Psoas muscle (tissue), 8 donors: ENCODE results near the gene YTHDC1. TPM values are rescaled to one million over a fixed set of nuclear protein-coding genes. Genes with fewer than 3 reads are reported as not detected.

Experiments
- ATAC-seq, 4 donors: fragments of 200-7000 bp; cut with Tn5 transposase; one replicate each; pipeline ENCODE4 v1.9.1; 2020; ENCODE audit warnings: moderate library complexity in 3 of 4, mild to moderate bottlenecking in 2 of 4
- DNase-seq, 2 donors: peaks; one replicate each; pipeline ENCODE4 v3.0.0-alpha.2; 2020
- H3K27ac ChIP-seq: fragments of 200-600 bp; one replicate; pipeline ENCODE4 v1.8.0; 2022
- H3K27me3 ChIP-seq, 3 donors: fragments of 200-600 bp in 1 of 3; one replicate each; pipeline versions ENCODE4 v1.6.1 to v1.8.0; 2013 to 2022; ENCODE audit warnings: low read length in 2 of 3, mild to moderate bottlenecking in 2 of 3, moderate library complexity in 1 of 3; ENCODE audit not compliant: insufficient read depth in 3 of 3
- H3K36me3 ChIP-seq, 2 donors: fragments of 200-600 bp in 1 of 2; one replicate each; pipeline versions ENCODE4 v1.6.1 to v1.8.0; 2013 to 2022; ENCODE audit warnings: low read depth in 1 of 2, mild to moderate bottlenecking in 1 of 2, moderate library complexity in 1 of 2; ENCODE audit not compliant: insufficient read depth in 1 of 2
- H3K4me1 ChIP-seq: fragments of 200-600 bp; one replicate; pipeline ENCODE4 v1.8.0; 2022
- H3K4me3 ChIP-seq: fragments of 200-600 bp; one replicate; pipeline ENCODE4 v1.8.0; 2022; ENCODE audit warnings: mild to moderate bottlenecking
- H3K9me3 ChIP-seq: fragments of 200-600 bp; one replicate; pipeline ENCODE4 v1.8.0; 2022
- CTCF ChIP-seq: fragments of 200-600 bp; IDR thresholded peaks from one replicate; pipeline ENCODE4 v1.8.0; 2022; ENCODE audit warnings: antibody characterized with exemption
- WGBS, 3 donors: extraction: QIAGEN DNeasy Blood & Tissue Kit; methylation state at CpG; one replicate each; pipeline versions ENCODE4 v1.1.6 to v1.1.7; 2013; 5-methylcytosine and 5-hydroxymethylcytosine counted together
- intact Hi-C, 2 donors: fragments of 100-400 bp; cut with DNase I; formaldehyde crosslinking; loops; one replicate each; pipeline versions ENCODE4 v1.11.0 to v1.14.2; 2022
- polyA plus RNA-seq, 3 donors: library from polyadenylated mRNA; stranded (reverse); fragments of 200-250 nt; gene quantifications; one replicate each; pipeline ENCODE4 v1.2.3, GENCODE V29; 2013
- total RNA-seq, 4 donors: library from RNA; stranded (reverse); fragmentation: NEBNext Ultra II Directional in 2 of 4; extraction: Animal tissue kit (Norgen Biotek cat#: 25700) in 2 of 4; gene quantifications; one replicate each; pipeline versions ENCODE4 v1.2.1 to v1.2.4, GENCODE V29; 2021 to 2023
- donor health status: healthy with polysubstance abuse.
- donor health status: DM: no; HTN: no; CAD: no; lungs with moderate emphysema.
- donor health status: Bipolar disorder and iron deficiency.
- donor health status: healthy.
- donor health status: DM: yes; HTN: yes; CAD: no.
- donor health status: DM: no; HTN: no; CAD: no.
- donor health status: DM: no; HTN: no; CAD: no.
- donor health status: DM: yes; HTN: yes; CAD: no.

YTHDC1 gene
- total and polyA plus RNA-seq, 7 donors = 19.1 to 58.5 (median 43.2) TPM

- TF ChIP-seq CTCF = no peak
- DNase-seq = no peak
- H3K27ac ChIP-seq = no peak overlapping the region
- no peaks in the 10 kb centered on the region for H3K36me3 ChIP-seq
- H3K4me1 ChIP-seq = peaks cover 87% of the 10 kb centered on the region
- no peaks in the 10 kb centered on the region for H3K27me3 ChIP-seq
- intact Hi-C loops = no loop called here
- no peak for ATAC-seq
- WGBS, 3 donors = 38 to 49% (median 39%) methylated on average over 2 of the region's 2 CpGs
- H3K4me3 ChIP-seq = no peak overlapping the region
- H3K9me3 ChIP-seq = no peaks in the 10 kb centered on the region
These were observed 5.8 kb downstream of the YTHDC1 start for GRCh38 chr4:68344049-68344448.

- no peaks in the 10 kb centered on the region for H3K27me3 ChIP-seq
- intact Hi-C loops = no loop called here
- peak overlapping the region; percentile 11 for H3K4me3 ChIP-seq
- peaks cover 87% of the 10 kb centered on the region for H3K4me1 ChIP-seq
- 24 to 29% (median 26%) methylated on average over 5 of the region's 5 CpGs for WGBS, 3 donors
- no peak for TF ChIP-seq CTCF
- ATAC-seq = peak in 2 of 4 donors; percentile 23 to 52
- no peaks in the 10 kb centered on the region for H3K9me3 ChIP-seq
- no peak overlapping the region for H3K27ac ChIP-seq
- DNase-seq = no peak
- peaks cover 0 to 7% of the 10 kb centered on the region in 2 donors for H3K36me3 ChIP-seq
These were observed 7.8 kb downstream of the YTHDC1 start for GRCh38 chr4:68342134-68342533.

GRCh38 chr4:68338625-68339024 is 11.3 kb downstream of the YTHDC1 start:
- intact Hi-C loops = no loop called here
- WGBS, 3 donors = 39 to 57% (median 42%) methylated on average over 3 of the region's 3 CpGs

GRCh38 chr4:68337522-68337921 is 12.4 kb downstream of the YTHDC1 start:
- Histone ChIP-seq H3K4me3 (no peak overlapping the region), H3K36me3 (peaks cover 3 to 53% of the 10 kb centered on the region in 2 donors), H3K4me1 (peaks cover 48% of the 10 kb centered on the region), H3K27ac (no peak overlapping the region), H3K9me3 (no peaks in the 10 kb centered on the region), H3K27me3 (no peaks in the 10 kb centered on the region)
- intact Hi-C loops = no loop called here
- DNase-seq (no peak), ATAC-seq (no peak)
- TF ChIP-seq CTCF = no peak
- WGBS, 3 donors = 91 to 94% (median 92%) methylated on average over 7 of the region's 7 CpGs

More at GRCh38 chr4:68338625-68339024, 11.3 kb downstream of the YTHDC1 start:
- Histone ChIP-seq H3K27me3 (no peaks in the 10 kb centered on the region), H3K36me3 (peaks cover 3 to 42% of the 10 kb centered on the region in 2 donors), H3K4me1 (peaks cover 58% of the 10 kb centered on the region), H3K27ac (peak overlapping the region; percentile 12), H3K9me3 (no peaks in the 10 kb centered on the region), H3K4me3 (no peak overlapping the region)
- DNase-seq (no peak), ATAC-seq (peak in 3 of 4 donors; percentile 54 to 74 (median 72))
- no peak for TF ChIP-seq CTCF

GRCh38 chr4:68337004-68337403 is 12.9 kb downstream of the YTHDC1 start:
- Histone ChIP-seq H3K4me3 (no peak overlapping the region), H3K27me3 (no peaks in the 10 kb centered on the region), H3K9me3 (no peaks in the 10 kb centered on the region), H3K27ac (no peak overlapping the region), H3K4me1 (peaks cover 42% of the 10 kb centered on the region), H3K36me3 (peaks cover 3 to 58% of the 10 kb centered on the region in 2 donors)
- no peak for ATAC-seq
- no peak for DNase-seq
- intact Hi-C loops = no loop called here
- 68 to 76% (median 70%) methylated on average over 1 of the region's 1 CpG for WGBS, 3 donors
- TF ChIP-seq CTCF = no peak
